NT2/D1 (cell line): ENCODE measurements around the gene BBS5.
"Not testable (repeated sequence)": the region's sequence is repeated elsewhere in the genome, so short reads cannot be mapped to it uniquely, and the experiment has no call there.

ENCODE experiments used
- DNase-seq: peaks from one replicate; pipeline ENCODE4 v3.0.0-alpha.2; 2011; ENCODE audit warnings: low read depth, low spot score
- H3K27me3 ChIP-seq: 2 replicates; pipeline ENCODE4 v1.6.0; 2011; ENCODE audit warnings: mild to moderate bottlenecking; ENCODE audit not compliant: insufficient read length, insufficient read depth
- H3K36me3 ChIP-seq: 2 replicates; pipeline ENCODE4 v1.6.1; 2011; ENCODE audit warnings: mild to moderate bottlenecking, low read length, mixed read lengths; ENCODE audit not compliant: insufficient read depth, insufficient read length
- H3K4me1 ChIP-seq: 2 replicates; pipeline ENCODE4 v1.5.1; 2011; ENCODE audit not compliant: insufficient read depth, insufficient read length
- H3K4me3 ChIP-seq: 2 replicates; pipeline ENCODE4 v1.5.1; 2011; ENCODE audit warnings: low read depth; ENCODE audit not compliant: insufficient read length
- H3K9ac ChIP-seq: 2 replicates; pipeline ENCODE4 v1.6.0; 2011; ENCODE audit warnings: low read depth; ENCODE audit not compliant: insufficient read length
- H3K9me3 ChIP-seq: 2 replicates; pipeline ENCODE4 v1.5.1; 2011; ENCODE audit warnings: mild to moderate bottlenecking, low read length; ENCODE audit not compliant: insufficient read depth
- SUZ12 ChIP-seq: IDR thresholded peaks from 2 replicates; pipeline ENCODE4 v1.6.1; 2011; ENCODE audit not compliant: insufficient read length, insufficient read depth; ENCODE audit errors: extremely low read depth
- YY1 ChIP-seq: IDR thresholded peaks from 2 replicates; pipeline ENCODE4 v1.6.1; 2011; ENCODE audit not compliant: insufficient read length, insufficient read depth
- ZNF274 ChIP-seq: IDR thresholded peaks from 2 replicates; pipeline ENCODE4 v1.6.1; 2011; ENCODE audit warnings: mild to moderate bottlenecking, low read depth, low read length

BBS5 gene

GRCh38 chr2:169520896-169521295, 41.6 kb downstream of the BBS5 start:
- TF ChIP-seq ZNF274 = no peak
- TF ChIP-seq YY1 = no peak
- no peak for TF ChIP-seq SUZ12
- Histone ChIP-seq H3K9ac (no peak overlapping the region), H3K4me3 (no peak overlapping the region), H3K4me1 (no peaks in the 10 kb centered on the region), H3K9me3 (no peaks in the 10 kb centered on the region), H3K36me3 (no peaks in the 10 kb centered on the region), H3K27me3 (no peaks in the 10 kb centered on the region)
- DNase-seq = no peak

DNA sequence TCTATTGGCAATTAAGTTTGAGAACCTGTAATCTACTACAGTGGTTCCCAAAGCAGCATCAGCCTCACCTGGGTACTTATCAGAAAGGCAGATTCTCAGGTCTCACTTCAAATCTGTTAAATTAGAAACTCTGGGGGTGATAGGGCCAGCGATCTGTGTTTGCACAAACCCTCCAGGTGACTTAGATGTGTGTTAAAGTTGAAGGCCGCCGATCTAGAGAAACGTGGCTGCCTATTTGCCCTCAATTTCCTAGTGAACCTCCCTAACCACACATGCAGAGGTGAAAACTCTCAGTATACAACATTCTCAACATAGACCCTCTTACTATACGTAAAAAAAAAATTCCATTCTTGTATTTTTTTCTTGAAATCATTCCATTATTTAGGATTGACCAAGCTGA, 44.4 kb downstream of the BBS5 start:
- Histone ChIP-seq H3K27me3 (no peaks in the 10 kb centered on the region), H3K4me1 (no peaks in the 10 kb centered on the region), H3K9ac (no peak overlapping the region), H3K9me3 (no peaks in the 10 kb centered on the region), H3K4me3 (no peak overlapping the region), H3K36me3 (peaks cover 10% of the 10 kb centered on the region)
- no peak for DNase-seq
- TF ChIP-seq ZNF274 = no peak
- TF ChIP-seq YY1 = no peak
- no peak for TF ChIP-seq SUZ12

- no peak overlapping the region for H3K4me3 ChIP-seq
- no peaks in the 10 kb centered on the region for H3K27me3 ChIP-seq
- peaks cover 26% of the 10 kb centered on the region for H3K36me3 ChIP-seq
- H3K4me1 ChIP-seq = no peaks in the 10 kb centered on the region
- DNase-seq = no peak
- TF ChIP-seq ZNF274 = no peak
- no peak for TF ChIP-seq SUZ12
- no peak for TF ChIP-seq YY1
- H3K9ac ChIP-seq = no peak overlapping the region
- H3K9me3 ChIP-seq = no peaks in the 10 kb centered on the region
Measured at GRCh38 chr2:169525434-169525833, 46.1 kb downstream of the BBS5 start.

DNA sequence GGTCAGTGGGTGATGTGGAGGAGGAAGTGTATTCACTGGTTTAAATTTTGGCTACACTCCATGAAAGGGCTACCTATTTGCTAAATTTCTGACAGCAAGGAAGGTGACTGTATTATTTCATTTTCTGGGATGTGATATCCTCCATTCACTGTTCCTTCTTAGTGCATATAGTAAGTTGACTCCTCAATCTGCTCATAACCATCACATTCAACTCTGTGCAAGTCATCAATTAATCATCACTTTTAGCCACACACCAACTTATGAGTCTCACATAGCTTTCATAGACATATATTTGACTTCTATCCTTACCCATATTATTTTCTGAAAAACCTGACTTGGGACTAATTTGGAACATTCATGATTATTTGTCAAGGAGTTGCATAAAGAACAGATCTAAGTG, 47.2 kb downstream of the BBS5 start:
- TF ChIP-seq YY1 (no peak), ZNF274 (no peak), SUZ12 (no peak)

DNA sequence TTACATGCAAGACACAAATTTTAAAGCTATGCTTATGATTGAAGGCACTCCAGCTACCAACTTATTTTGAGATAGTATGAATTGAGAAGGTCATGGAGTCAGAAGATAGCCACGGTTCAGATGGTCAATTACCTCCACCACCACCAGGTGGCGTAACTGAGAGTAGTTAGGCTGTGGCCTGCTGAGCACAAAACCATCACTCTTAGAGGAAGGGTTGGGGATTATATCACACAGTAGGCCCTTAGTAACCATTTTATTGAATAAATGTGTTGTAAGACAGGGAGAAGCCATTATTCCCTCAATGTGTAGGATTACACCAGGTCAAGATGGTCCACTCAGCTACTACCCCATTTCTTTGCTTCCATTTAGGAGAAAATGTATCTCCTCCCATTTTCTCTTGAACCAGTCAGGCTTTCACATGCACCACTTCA, 49.0 kb downstream of the BBS5 start:
- DNase-seq = peak; percentile 62
- TF ChIP-seq ZNF274 (no peak), SUZ12 (no peak), YY1 (no peak)
- no peaks in the 10 kb centered on the region for H3K4me1 ChIP-seq
- peaks cover 40% of the 10 kb centered on the region for H3K36me3 ChIP-seq
- H3K4me3 ChIP-seq = no peak overlapping the region
- no peaks in the 10 kb centered on the region for H3K9me3 ChIP-seq
- H3K9ac ChIP-seq = no peak overlapping the region
- no peaks in the 10 kb centered on the region for H3K27me3 ChIP-seq

More for the DNA sequence above, 47.2 kb downstream of the BBS5 start:
- H3K4me3 ChIP-seq = no peak overlapping the region
- no peaks in the 10 kb centered on the region for H3K4me1 ChIP-seq
- H3K27me3 ChIP-seq = no peaks in the 10 kb centered on the region
- no peak overlapping the region for H3K9ac ChIP-seq
- DNase-seq = no peak
- H3K36me3 ChIP-seq = peaks cover 36% of the 10 kb centered on the region
- no peaks in the 10 kb centered on the region for H3K9me3 ChIP-seq

GRCh38 chr2:169539460-169539859, 60.2 kb downstream of the BBS5 start:
- DNase-seq, H3K9me3 ChIP-seq, H3K4me1 ChIP-seq, H3K9ac ChIP-seq, H3K4me3 ChIP-seq, H3K27me3 ChIP-seq: not testable (repeated sequence)
- H3K36me3 ChIP-seq = peaks cover 77% of the 10 kb centered on the region

- TF ChIP-seq YY1 (no peak), SUZ12 (no peak), ZNF274 (no peak)
- Histone ChIP-seq H3K36me3 (peaks cover 77% of the 10 kb centered on the region), H3K4me1 (no peaks in the 10 kb centered on the region), H3K9me3 (no peaks in the 10 kb centered on the region), H3K27me3 (no peaks in the 10 kb centered on the region), H3K9ac (no peak overlapping the region), H3K4me3 (no peak overlapping the region)
- DNase-seq = no peak
Measured at GRCh38 chr2:169540146-169540545, 60.9 kb downstream of the BBS5 start.

DNA sequence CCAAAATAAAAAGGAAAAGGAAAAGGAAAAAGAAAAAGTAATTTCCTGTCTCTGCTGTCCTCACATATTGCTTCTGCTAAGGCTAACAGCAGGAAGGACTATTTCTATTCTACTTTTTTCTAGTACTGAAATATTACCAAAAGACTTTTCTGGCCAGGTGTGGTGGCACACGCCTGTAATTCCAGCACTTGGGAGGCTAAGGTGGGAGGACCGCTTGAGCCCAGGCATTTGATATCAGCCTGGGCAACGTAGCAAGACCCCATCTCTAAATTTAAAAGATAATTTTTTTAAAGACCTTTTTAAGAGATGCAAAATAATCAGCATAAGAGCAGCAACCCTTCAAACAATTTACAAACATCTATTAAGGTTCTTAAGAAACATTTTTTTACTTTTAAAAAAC, 63.1 kb downstream of the BBS5 start:
- H3K4me3 ChIP-seq = no peak overlapping the region
- H3K27me3 ChIP-seq = no peaks in the 10 kb centered on the region
- H3K4me1 ChIP-seq = no peaks in the 10 kb centered on the region
- no peak for DNase-seq
- peaks cover 88% of the 10 kb centered on the region for H3K36me3 ChIP-seq
- no peak for TF ChIP-seq SUZ12
- TF ChIP-seq YY1 = no peak
- no peak for TF ChIP-seq ZNF274
- H3K9me3 ChIP-seq = no peaks in the 10 kb centered on the region
- H3K9ac ChIP-seq = no peak overlapping the region
